ENCODE results near the gene CRX. TPM values are rescaled to one million over a fixed set of nuclear protein-coding genes. Genes with fewer than 3 reads are reported as not detected.
"Not testable (repeated sequence)": the region's sequence is repeated elsewhere in the genome, so short reads cannot be mapped to it uniquely, and the experiment has no call there.

Gene CRX
- total RNA-seq, 1 experiment from 2014 or later, result not detected

DNA sequence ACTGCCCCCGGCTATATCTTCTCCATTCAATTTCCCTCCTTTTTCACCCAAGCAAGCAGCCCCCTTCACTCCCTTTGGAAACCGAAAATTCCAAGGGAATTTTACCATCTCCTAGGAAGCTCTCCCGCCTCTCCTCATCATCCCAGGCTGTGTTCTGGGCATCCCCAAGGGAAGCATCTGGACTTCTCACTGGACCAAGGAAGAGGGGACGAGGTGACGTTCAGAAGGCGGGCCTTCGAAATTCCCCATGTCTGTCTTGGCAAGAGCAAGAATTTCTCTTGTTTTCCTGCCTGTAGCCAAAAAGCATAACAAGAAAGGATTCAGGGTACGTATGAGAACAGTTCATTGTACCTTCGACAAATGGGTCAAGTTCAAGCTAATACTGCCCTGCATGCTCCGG, 43.4 kb downstream of the CRX start:
- in situ Hi-C loops (cut with HindIII; ENCODE audit: low pct_unique_long_range_greater_than_20kb, low sequenced_read_pairs), result no loop called here
- no peak for ATAC-seq
- TF ChIP-seq POLR2AphosphoS5 (IDR thresholded peaks at IDR 0.05; ENCODE audit: low read depth, low read length) (no peak), TCF7L2 (IDR thresholded peaks at IDR 0.05; ENCODE audit: low read depth, low read length) (no peak), SIN3A (IDR thresholded peaks at IDR 0.05; ENCODE audit: borderline replicate concordance, insufficient read depth, low read depth, low read length) (no peak)
- TF ChIP-seq, protein P1, sequence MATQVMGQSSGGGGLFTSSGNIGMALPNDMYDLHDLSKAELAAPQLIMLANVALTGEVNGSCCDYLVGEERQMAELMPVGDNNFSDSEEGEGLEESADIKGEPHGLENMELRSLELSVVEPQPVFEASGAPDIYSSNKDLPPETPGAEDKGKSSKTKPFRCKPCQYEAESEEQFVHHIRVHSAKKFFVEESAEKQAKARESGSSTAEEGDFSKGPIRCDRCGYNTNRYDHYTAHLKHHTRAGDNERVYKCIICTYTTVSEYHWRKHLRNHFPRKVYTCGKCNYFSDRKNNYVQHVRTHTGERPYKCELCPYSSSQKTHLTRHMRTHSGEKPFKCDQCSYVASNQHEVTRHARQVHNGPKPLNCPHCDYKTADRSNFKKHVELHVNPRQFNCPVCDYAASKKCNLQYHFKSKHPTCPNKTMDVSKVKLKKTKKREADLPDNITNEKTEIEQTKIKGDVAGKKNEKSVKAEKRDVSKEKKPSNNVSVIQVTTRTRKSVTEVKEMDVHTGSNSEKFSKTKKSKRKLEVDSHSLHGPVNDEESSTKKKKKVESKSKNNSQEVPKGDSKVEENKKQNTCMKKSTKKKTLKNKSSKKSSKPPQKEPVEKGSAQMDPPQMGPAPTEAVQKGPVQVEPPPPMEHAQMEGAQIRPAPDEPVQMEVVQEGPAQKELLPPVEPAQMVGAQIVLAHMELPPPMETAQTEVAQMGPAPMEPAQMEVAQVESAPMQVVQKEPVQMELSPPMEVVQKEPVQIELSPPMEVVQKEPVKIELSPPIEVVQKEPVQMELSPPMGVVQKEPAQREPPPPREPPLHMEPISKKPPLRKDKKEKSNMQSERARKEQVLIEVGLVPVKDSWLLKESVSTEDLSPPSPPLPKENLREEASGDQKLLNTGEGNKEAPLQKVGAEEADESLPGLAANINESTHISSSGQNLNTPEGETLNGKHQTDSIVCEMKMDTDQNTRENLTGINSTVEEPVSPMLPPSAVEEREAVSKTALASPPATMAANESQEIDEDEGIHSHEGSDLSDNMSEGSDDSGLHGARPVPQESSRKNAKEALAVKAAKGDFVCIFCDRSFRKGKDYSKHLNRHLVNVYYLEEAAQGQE (IDR thresholded peaks at IDR 0.05; ENCODE audit: insufficient read depth in 1 of 2, low read depth in 2 of 2, low read length in 1 of 2), result no peak
- TF ChIP-seq, protein P2, sequence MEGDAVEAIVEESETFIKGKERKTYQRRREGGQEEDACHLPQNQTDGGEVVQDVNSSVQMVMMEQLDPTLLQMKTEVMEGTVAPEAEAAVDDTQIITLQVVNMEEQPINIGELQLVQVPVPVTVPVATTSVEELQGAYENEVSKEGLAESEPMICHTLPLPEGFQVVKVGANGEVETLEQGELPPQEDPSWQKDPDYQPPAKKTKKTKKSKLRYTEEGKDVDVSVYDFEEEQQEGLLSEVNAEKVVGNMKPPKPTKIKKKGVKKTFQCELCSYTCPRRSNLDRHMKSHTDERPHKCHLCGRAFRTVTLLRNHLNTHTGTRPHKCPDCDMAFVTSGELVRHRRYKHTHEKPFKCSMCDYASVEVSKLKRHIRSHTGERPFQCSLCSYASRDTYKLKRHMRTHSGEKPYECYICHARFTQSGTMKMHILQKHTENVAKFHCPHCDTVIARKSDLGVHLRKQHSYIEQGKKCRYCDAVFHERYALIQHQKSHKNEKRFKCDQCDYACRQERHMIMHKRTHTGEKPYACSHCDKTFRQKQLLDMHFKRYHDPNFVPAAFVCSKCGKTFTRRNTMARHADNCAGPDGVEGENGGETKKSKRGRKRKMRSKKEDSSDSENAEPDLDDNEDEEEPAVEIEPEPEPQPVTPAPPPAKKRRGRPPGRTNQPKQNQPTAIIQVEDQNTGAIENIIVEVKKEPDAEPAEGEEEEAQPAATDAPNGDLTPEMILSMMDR (IDR thresholded peaks at IDR 0.05), result no peak
- no peaks in the 10 kb centered on the region for H3K4me1 ChIP-seq (ENCODE audit: control insufficient read depth, insufficient read depth, low read length)
- no peaks in the 10 kb centered on the region for H3K9me3 ChIP-seq (ENCODE audit: control insufficient read depth, insufficient read depth, low read depth, low read length)
- DNase-seq (ENCODE audit: low read depth, low spot score), result no peak
- H3K4me3 ChIP-seq (ENCODE audit: low read depth in 2 of 2, low read length in 2 of 2), result no peak overlapping the region
- no peaks in the 10 kb centered on the region for H3K36me3 ChIP-seq (ENCODE audit: control insufficient read depth, insufficient read depth, low read length)
- ChIA-PET CTCF (interaction anchor here (0.7 kb wide), 1 partner anchor 21 kb away, joined by 7 read pairs; no protein-coding TSS in a partner anchor), POLR2A (no interaction called here)
- H3K27me3 ChIP-seq (ENCODE audit: control insufficient read depth, insufficient read depth, low read length), result no peaks in the 10 kb centered on the region
- H3K27ac ChIP-seq (ENCODE audit: low read length), result no peak overlapping the region
- intact Hi-C loops (cut with micrococcal nuclease; ENCODE audit: unreplicated experiment), result no loop called here
- BruUV-seq (replicated peaks), result no TSS peak

DNA sequence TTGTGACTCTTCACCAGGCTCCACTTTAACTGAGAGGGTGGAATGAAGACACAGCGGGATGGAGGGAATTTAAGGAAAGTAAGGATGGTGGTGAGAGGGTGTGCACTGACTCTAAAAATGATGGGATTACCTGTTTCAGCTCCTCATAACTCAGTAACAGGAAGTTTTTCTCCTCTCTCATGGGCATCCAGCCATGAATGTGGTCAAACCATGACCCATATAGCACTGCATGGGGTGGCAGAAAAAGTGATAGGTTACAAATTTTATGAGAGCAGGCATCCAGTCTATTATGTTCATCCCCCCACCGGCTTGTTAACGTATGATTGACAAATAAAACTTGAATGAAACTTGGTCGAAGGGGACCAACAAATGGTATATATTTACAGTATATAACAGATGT, 57.2 kb downstream of the CRX start:
- intact Hi-C loops (cut with micrococcal nuclease; ENCODE audit: unreplicated experiment), result no loop called here
- in situ Hi-C loops (cut with HindIII; ENCODE audit: low pct_unique_long_range_greater_than_20kb, low sequenced_read_pairs), result no loop called here
- Histone ChIP-seq H3K4me3 (ENCODE audit: low read depth in 2 of 2, low read length in 2 of 2) (no peak overlapping the region), H3K27me3 (ENCODE audit: control insufficient read depth, insufficient read depth, low read length) (no peaks in the 10 kb centered on the region), H3K27ac (ENCODE audit: low read length) (no peak overlapping the region), H3K36me3 (ENCODE audit: control insufficient read depth, insufficient read depth, low read length) (no peaks in the 10 kb centered on the region), H3K9me3 (ENCODE audit: control insufficient read depth, insufficient read depth, low read depth, low read length) (no peaks in the 10 kb centered on the region), H3K4me1 (ENCODE audit: control insufficient read depth, insufficient read depth, low read length) (no peaks in the 10 kb centered on the region)
- DNase-seq (ENCODE audit: low read depth, low spot score), result no peak
- ChIA-PET CTCF (no interaction called here), POLR2A (interaction anchor here (0.6 kb wide), 1 partner anchor 11 kb away, joined by 5 read pairs; no protein-coding TSS in a partner anchor)
- no TSS peak for BruUV-seq (replicated peaks)
- no peak for ATAC-seq
- TF ChIP-seq SIN3A (IDR thresholded peaks at IDR 0.05; ENCODE audit: borderline replicate concordance, insufficient read depth, low read depth, low read length) (no peak), POLR2AphosphoS5 (IDR thresholded peaks at IDR 0.05; ENCODE audit: low read depth, low read length) (no peak), TCF7L2 (IDR thresholded peaks at IDR 0.05; ENCODE audit: low read depth, low read length) (no peak)
- TF ChIP-seq, protein P2 (IDR thresholded peaks at IDR 0.05), result no peak
- TF ChIP-seq, protein P1 (IDR thresholded peaks at IDR 0.05; ENCODE audit: insufficient read depth in 1 of 2, low read depth in 2 of 2, low read length in 1 of 2), result no peak

DNA sequence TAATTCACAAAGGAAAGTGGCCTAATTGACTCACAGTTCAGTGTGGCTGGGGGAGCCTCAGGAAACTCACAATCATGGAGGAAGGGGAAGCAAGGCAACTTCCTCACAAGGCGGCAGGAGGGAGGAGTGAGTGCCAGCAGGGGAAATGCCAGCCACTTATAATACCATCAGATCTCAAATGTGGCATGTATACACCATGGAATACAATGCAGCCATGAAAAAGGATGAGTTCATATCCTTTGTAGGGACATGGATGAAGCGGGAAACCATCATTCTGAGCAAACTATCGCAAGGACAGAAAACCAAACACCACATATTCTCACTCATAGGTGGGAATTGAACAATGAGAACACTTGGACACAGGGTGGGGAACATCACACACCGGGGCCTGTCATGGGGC, 57.6 kb downstream of the CRX start:
- DNase-seq (ENCODE audit: low read depth, low spot score); in situ Hi-C loops (cut with HindIII; ENCODE audit: low pct_unique_long_range_greater_than_20kb, low sequenced_read_pairs); H3K27ac ChIP-seq (ENCODE audit: low read length); H3K4me1 ChIP-seq (ENCODE audit: control insufficient read depth, insufficient read depth, low read length); ATAC-seq; H3K36me3 ChIP-seq (ENCODE audit: control insufficient read depth, insufficient read depth, low read length); H3K9me3 ChIP-seq (ENCODE audit: control insufficient read depth, insufficient read depth, low read depth, low read length); BruUV-seq (replicated peaks); CTCF ChIA-PET; H3K27me3 ChIP-seq (ENCODE audit: control insufficient read depth, insufficient read depth, low read length); POLR2A ChIA-PET; intact Hi-C loops (cut with micrococcal nuclease; ENCODE audit: unreplicated experiment); H3K4me3 ChIP-seq (ENCODE audit: low read depth in 2 of 2, low read length in 2 of 2): not testable (repeated sequence)
